ENCODE data around the gene MYO9B.

DNA sequence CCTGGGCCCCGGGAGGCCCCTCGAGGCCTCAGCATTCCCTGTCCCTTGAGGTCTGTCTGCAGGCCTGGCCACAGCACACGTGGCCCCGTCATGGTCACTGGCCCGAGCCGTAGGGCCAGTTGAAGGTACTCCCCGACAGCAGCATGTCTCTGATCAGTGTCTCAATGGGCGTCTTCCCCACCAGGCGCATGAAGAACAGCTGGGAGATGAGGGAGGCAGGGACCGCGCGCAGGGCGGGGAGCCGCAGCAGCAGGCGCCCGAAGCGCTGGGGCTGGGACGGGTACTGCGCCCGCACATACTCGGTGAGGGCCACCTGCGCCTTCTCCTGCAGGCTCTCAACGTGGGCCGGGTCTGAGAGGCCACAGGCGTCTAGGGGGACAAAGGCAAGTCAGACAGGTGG lies 156.7 kb downstream of the MYO9B start:
- no peak for TF ChIP-seq POLR2A (IDR thresholded peaks at IDR 0.05)
- no peak for TF ChIP-seq CTCF (IDR thresholded peaks at IDR 0.05)
- no peak for TF ChIP-seq POLR2AphosphoS5 (IDR thresholded peaks at IDR 0.05)
